HG02763 (cell line): Measurements from ENCODE around the gene MRPL10.

Experiments used
- ATAC-seq: cut with Tn5 transposase; IDR thresholded peaks from one replicate; pipeline ENCODE4 v1.9.1; 2021; ENCODE audit warnings: mild to moderate bottlenecking, moderate library complexity; ENCODE audit not compliant: unreplicated experiment

The MRPL10 gene

DNA sequence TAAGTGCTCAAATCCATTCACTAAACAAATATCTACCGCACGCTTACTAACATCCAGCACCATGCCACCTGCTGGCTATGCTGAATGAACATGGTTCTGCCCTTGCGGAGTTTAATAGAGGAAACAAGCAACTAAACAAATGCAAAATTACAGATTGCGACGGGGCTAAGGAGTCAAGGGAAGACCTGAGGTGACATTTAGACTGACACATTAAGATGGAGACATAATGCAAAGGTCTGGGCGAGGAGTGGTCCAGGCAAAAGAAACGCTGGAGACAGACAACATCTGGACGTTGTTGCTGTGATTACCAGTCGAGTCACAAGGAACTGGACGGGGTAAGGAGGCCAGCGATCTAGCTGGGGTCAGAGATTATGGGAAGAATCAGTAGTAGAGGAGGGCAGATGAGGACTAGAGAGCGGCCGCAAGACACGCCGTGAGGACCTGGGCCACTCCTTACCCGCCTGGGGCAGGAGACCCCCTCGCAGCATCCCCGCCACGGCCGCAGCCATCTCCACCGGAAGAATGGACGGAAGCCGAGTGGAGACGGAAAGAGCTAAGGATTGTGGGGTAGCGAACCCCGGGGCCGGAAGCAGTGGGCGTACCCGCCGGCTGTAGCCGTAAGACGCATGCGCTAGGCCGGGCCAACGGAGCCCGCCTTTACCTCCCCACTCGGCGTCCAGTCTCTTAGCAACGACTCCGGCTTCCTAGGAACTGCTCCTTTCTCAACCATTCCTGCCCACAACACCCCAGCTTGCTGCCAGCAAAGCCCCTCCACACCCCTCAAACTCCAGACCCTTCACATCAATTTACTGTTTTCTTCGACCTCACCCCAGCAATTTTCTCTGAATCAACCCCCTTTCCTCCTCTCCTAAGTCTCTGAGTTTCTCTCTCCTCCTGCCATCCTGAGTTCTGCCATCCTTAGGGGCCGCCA is at the start of gene MRPL10, which contains the start of gene LRRC46:
Gene MRPL10 (minus strand): TSS at position 539 of the 931 bp plus-strand sequence. CDS start 30 bp downstream, at position 509.
Gene LRRC46 (plus strand): TSS at position 668 of the 931 bp plus-strand sequence. CDS start 320 bp downstream, outside the sequence.
- peak; percentile 87 for ATAC-seq

DNA sequence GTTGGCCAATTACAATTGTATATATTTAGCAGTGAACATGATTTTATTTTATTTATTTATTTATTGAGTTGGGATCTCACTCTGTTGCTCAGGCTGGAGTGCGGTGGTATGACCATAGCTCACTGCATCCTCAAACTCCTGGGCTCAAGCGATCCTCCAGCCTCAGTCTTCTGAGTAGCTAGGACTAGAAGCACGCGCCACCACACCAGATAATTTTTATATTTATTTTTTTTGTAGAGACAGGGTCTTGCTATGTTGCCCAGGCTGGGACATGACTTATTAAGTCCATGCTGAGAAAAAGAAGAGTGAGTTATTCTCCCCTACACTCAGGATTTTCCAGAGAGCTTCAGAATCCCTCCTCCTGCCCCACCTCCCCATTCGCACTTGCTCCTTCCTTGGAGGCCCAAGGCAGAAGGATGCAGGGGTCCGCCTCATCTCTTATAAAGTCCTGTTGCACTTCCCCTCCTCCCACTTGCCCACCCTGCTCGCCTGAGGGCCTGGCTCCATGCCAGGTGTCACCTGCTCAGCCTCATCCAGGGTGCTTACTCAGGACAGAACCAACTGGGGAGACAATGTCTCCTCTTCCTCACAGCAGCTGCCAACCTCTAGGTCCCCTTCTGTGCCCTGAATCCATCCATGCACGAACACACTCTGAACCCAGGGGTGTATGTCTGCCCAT is 48.6 kb upstream of the MRPL10 start:
- no peak for ATAC-seq

DNA sequence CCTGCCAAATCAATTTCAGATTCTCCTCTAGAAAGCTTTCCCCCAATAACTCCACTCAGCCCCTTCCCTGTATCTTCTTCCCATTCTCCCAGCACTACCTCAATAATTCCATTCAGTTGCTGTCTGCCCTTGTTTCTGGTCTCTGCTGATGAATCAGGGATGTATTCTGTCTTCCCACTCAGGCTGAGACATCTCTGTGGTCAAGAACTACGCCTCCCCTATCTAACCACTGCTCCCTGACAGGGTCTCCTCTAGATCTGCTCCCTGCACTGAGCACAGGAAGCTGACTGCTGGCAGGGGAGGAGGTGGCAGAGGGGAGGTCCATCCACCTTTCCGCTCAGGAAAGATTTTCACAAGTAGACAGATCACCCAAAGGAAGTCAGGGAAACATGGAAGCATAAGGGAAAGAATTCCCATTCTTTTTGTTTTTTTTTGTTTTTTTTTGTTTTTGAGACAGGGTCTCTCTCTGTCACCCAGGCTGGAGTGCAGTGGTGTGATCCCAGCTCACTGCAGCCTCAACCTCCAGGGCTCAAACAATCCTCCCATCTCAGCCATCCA is 47.8 kb upstream of the MRPL10 start:
- no peak for ATAC-seq

DNA sequence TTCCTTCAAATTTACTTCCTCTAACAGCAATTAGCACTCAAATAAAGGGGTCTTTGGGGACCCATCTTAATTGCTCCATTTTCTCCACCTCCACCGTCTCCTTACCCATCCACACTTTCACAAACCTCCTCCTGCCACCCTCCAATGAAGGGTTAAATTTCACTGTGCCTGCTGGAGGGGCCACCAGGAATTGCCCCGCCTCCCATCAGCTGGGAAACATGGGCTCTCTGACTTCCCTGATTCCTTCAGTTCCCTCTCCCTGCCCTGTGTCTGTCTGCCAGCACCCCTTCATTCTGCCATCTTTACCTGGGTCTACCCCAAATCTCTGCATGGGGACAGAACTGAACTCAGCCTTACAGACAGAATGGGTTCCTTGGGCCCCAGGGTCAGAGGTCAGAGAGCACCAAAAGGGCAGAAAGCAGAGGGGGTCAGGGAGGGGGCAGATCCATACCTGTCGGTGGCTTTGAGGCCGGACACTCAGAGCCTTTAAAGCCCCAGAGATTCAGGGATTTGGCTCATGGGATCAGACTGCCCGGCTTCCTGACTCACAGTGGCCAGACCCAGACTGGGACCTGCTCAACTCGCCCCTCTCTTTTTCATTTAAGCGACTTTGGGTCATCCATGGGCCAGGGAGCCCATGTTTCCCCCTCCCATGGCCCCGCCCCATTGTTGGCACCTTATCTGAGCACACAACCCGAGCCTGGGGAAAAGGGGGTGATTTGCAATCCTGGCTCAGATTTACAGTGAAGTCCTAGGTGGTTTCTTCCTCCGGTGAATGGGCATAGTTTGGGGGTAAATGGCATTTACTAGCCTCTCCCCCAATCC is 47.1 kb upstream of the MRPL10 start:
- ATAC-seq = no peak

DNA sequence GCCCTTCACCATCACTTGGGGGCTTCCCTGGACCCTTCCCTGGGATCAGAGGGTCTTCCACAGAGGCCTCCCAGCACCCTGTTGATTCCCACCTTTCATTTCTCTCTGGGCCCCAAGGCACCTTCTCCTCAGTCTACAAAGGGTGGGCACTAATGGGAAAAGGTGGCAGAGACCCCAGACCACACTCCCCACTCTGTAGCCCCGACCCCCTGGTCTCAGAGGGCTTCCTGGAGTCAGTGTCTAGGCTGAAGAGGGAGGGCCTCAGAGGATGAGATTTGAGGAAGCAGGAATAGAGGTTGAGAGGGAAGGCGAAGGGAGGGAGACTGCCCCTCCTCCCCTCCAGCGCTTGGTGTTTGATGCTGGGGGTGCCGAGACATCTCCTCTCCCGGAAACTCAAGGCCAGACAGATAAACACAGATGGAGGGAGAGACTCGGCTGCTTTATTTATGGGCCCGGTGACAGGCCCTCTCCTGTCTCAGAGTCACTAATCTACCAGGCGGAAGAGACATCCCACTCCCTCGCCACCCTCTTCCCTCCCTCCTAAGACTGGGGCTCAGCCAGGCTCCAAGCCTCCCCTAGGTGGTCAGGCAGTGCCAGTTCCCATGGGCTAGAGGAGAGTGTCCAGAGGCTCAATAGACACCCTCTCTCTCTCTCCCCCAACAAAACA is 46.2 kb upstream of the MRPL10 start:
- no peak for ATAC-seq

DNA sequence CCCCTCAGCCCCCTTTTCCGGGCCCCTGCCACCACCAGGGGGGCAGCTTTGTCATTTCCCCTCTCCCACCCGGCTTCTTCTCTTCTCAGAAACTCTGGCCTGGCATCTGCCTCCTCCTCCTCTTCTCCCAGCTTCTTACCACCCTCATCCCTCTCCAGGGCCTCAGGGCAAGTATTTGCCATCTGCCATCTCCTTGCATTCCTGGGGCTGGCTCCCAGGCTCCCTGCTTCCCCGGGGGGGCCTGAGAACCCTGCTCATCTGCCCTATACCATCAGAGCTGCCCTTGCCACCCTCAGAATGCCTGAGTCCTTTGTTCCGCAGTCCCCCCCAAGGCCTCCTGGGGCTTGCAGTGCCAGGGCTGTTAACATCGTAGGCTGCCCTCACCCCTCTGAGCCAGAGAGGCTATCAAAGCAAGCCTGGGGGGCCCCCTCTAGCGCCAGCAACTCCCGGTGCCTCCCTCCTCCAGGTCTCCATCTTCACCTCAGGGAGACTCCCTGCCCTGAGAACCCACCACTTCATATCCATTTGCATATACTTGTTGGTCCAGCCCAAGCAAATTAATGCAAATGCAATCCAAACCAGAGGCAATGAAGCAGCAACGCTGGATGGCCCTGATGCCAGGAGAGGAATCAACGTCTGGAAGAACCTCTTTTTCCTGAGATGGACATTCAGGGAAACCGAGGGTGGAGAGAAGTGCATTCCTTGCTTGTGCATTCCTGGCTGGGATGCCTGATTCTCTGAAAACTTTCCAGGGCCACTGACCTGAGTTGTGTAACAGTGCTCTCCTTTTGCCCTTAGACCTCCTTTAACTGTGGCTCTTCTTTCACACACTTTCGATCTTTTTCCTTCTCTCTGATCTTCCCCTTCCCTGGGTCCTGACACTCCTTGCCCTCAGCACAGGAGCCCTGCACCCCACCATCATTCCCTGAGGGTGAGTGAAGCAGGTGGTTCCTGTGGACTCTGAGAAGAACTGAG is 44.0 kb upstream of the MRPL10 start:
- no peak for ATAC-seq

DNA sequence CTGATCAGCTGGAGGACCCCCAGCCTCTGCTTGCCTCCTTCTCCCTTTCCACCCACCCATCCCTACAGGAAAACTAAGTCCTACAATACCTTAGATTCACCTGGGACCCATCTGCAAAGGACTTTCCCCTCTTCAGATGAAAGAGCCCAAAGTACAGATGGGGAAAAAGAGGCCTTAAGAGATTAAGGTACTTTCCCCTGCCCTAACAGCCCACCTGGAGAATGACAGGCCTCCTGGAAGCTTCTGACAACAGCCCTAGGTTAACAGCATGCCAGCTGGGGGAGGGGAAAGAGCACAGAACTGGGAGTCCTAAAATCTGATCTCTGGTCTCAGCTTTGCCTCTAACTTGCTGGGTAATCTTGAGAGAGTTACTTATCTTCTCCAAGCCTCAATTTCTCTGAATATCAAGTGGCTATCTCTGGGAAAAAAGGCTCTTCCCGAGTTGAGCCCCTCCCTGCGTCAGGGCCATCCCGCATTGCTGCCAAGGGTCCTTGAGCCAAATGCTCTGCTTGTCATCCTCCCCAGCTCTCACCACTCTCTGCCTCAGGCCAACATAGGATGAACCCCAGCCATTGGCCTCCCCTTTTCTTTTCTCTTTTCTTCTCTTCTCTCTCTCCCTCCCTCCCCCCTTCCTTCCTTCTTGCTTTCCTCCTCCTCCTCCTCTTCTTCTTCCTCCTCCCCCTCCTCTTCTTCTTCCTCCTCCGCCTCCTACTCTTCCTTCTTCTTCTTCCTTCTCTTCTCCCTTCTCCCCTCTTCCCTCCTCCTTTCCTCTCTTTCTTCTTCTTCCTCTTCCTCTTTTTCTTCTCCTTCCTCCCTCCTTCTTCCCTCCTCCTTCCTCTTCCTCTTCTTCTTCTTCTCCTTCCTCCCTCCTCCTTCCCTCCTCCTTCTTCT is 42.1 kb upstream of the MRPL10 start:
- ATAC-seq = no peak

DNA sequence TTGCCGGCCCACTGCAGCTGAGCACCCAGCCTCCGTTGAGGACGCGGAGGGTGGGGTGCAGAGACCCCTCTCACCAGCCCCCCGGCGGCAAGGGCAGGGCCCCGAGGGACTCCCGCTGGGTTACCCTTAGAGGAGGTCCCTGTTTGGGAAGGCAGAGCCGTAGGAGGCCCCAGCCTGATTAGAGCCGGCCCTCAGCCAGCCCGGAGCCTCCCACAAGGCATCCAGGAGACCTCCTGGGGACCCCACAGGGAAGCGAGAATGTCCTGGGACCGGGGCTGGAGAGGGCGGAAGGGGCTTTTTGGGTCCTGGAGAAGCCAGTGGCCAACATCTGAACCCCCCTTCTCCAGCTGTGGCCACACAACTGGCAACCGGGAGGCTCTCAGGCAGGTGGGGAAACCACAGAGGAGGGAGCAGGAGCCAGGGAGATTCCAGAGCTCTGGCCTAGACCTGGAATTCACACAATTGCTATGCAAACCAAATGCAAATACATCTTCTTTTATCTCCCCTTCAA is 41.4 kb upstream of the MRPL10 start:
- ATAC-seq = no peak

DNA sequence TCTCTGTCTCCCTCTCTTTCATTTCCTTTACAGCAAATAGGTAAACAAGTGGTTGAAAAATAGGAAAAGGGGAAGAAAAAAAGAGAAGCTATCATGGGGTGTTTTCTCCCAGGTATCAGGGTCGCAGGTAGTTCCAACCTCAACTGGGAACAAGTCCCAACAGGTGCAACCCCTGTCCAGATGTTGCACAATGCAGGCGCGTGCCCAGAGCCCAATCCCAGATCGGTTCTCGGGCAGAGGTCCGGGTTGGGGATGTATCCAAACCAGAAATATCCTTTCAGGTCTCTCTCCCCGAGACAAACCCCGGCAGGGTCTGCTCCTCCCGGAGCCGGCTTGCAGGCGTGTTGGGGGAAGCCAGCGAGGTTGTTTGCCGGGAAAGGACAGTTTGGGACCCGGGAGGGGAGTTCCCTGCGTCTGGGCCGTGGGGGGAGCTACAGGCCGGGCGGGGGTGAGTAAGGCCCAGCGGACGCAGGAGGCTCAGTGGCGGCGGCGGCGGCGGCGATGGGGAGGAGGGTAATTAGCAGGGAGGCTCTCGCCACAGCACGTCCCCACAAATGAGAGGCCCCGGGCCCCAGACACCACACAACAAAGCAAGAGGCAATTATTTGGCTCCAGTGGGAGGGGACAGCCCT is 40.8 kb upstream of the MRPL10 start:
- ATAC-seq = no peak

DNA sequence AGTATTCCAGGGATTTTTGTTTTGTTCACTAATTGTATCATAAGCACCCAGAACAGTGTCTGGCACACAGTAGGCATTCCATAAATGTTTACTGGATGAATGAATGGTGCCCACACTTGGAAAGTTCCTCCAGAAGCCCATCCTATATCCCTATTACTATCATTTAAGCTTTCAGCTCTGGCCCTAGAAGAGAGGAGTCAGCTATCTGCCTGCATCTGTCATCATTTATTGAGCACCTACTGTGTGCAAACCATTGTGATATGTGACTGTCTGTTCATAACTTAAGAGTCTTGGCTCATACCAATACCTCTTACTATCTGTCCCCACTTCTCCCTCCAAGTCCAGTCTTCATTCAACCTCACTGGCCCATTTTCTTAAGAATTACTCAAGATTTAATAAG is 39.7 kb upstream of the MRPL10 start:
- ATAC-seq = no peak

DNA sequence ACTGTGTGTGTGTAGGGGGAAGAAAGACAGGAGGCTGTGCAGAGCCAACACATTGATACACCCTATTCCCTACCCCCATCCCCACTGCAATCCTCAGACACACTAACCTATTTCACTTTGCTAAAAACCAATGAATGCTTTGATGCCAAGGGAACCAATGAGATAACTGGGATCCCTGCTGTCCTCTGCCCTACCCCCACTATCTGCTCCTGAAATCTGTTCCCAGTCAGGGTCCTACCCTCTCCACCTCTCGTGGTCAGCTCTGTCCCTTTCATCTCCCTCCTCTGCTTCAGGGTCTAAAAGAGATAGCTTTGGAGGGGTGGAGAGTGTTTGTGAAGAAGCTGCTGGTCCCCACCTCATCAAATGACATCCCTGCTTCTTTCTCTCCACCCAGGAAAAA is 38.7 kb upstream of the MRPL10 start:
- no peak for ATAC-seq

DNA sequence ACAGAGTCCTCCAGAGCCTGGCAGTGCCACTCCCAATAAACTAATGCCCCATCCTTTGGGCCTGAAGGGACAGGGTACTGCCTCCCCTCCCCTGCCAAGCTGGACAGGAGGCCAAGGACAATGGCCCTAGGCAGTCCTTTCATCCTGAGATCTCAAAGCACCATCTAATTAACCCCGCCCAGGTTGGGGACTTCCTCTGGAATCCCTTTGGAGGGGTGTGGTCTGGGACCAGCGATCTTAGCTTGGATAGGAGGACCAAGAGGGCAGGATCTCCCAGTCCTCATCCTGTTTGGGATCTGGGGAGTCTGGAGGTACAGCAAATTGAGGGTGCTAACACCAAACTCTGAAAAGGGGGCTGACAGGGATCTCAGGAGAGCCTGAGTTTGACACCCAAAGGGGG is 37.8 kb upstream of the MRPL10 start:
- ATAC-seq = no peak

DNA sequence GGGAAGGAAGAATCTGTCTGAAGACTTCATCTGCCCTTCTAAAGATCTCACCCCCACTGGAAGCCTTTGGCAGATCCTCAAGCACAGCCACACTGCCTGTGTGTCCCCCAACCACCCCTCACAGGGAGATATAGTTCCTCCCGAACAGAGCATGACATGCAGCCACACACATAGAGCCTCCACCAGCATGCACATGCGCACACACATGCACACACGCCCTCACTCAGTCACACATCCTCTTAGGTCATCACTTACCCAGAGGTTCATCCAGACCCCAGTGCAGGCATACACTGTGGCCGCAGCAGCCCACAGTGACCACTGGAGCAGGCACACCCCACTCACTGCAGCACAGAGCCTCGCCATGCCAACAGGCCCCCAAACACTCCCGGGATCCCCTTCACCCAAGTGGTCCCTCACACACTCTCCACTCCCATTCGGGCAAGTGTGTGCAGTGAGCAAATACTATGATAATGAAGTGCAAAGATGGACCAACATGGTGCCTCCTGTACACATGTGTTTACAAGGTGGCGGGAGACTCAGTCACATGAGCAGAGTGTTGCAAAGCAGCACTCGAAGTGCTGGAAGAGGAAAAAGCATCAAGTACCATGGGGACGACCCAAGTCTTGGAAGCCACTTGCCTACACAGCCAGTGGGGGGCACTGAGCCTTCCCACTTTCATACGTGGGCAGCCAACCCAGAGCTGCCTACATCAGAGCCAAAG is 36.6 kb upstream of the MRPL10 start:
- ATAC-seq = no peak

DNA sequence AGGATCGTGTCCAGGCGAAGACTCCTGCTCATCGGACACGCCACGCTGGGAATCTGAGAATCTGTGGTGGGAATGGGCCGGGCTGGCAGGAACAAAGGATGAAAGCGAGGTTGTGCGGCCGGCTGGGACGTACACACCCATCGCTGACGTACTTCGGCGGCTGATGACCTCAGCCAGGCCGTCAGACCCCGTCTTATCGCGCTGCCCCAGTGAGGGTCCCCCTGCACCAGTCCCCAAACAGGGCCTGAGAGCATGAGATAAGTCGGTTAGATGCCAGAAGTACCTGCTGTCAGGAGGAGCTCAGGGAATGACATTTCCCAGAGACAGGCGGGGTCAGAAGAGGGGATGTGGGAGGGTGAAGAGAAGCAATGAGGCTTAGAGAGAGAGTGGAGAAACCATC is 35.6 kb upstream of the MRPL10 start:
- no peak for ATAC-seq

DNA sequence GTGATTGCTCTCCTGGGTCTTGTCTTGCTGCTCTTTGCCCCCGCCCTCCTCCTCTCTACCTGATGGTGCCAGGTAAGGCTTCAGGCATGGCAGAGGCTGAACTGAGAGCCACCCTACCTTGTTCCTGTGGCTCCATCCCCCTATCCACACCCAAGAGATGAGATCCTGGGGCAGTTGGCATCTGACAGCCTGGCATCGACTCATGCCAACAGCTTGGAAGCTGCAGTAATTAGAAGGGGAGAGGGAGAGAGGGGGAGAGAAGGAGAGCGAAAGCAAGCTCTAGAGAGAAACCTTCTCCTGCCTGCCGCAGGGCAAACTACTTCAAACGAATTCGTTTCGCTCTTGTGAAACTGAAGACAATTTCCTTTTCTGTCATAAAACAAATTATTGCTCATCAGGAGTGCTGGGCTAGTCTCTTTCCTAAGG is 33.5 kb upstream of the MRPL10 start:
- no peak for ATAC-seq

DNA sequence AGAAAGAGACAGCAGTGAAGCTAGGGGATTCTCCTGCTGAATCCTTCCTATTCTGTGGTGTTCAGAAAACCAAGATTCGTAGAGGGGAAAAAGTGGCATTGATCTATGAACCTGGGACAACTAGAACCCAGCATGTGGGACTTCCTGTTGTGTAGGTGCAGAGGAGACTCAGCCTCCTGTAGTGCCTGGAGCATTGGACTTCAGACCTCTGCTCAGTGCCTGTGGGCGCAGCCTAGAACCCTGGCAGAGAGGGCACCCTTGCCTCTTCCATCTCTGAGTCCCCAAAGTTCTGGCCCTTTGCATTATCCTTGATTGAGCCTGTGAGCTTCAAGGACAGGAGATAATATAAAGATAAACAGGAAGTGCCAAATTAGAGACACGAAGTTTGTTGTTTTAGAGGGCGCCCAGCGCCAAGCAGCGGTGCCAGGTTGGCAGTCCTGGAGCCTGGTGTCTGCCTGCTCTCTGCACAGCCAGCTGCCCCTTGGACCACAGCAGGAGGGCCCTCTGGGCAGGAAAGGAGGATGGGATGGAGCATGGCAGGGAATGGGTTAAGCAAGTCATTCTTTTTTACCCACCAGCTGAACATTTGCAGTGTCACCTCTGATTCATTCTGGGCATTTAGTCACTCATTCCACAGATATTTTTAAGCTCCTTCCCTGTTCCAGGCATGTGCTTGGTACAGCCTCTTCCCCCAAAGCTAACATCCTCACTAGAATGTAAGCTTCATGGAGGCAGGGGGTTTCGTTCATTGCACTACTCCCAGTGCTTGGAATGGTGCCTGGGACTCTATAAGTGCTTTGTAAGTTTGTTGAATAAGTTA is 31.5 kb upstream of the MRPL10 start:
- ATAC-seq = no peak
